Karpas-422 (cell line): ENCODE results near the gene TUBA4B. TPM values are rescaled to one million over a fixed set of nuclear protein-coding genes. Genes with fewer than 3 reads are reported as not detected.

Source experiments
- DNase-seq: peaks from one replicate; pipeline ENCODE4 v3.0.0-alpha.2; 2015
- H2AFZ ChIP-seq: fragments of 200-600 bp; sonication (generic); 2 replicates; pipeline ENCODE4 v1.6.1; 2014; ENCODE audit warnings: antibody characterized with exemption, low read length, mixed read lengths
- H3K27ac ChIP-seq: fragments of 200-600 bp; sonication (generic); 2 replicates; pipeline ENCODE4 v1.5.1; 2014; ENCODE audit warnings: mild to moderate bottlenecking, low read length, moderate library complexity
- H3K27me3 ChIP-seq: fragments of 200-600 bp; sonication (generic); 2 replicates; pipeline ENCODE4 v1.6.1; 2014; ENCODE audit warnings: low read length, mixed read lengths
- H3K36me3 ChIP-seq: fragments of 200-600 bp; sonication (generic); 2 replicates; pipeline ENCODE4 v1.6.1; 2014; ENCODE audit warnings: low read length, mixed read lengths; ENCODE audit not compliant: insufficient read depth
- H3K4me1 ChIP-seq: fragments of 200-600 bp; sonication (generic); 2 replicates; pipeline ENCODE4 v1.6.1; 2014; ENCODE audit warnings: mild to moderate bottlenecking, low read length, mixed read lengths
- H3K4me2 ChIP-seq: fragments of 200-600 bp; sonication (generic); 2 replicates; pipeline ENCODE4 v1.6.1; 2014; ENCODE audit warnings: low read length, low read depth, mild to moderate bottlenecking; ENCODE audit not compliant: poor library complexity, severe bottlenecking
- H3K4me3 ChIP-seq: fragments of 200-600 bp; sonication (generic); 2 replicates; pipeline ENCODE4 v1.5.1; 2014; ENCODE audit warnings: mild to moderate bottlenecking, antibody characterized with exemption, low read length, mixed read lengths
- H3K79me2 ChIP-seq: fragments of 200-600 bp; sonication (generic); 2 replicates; pipeline ENCODE4 v1.6.1; 2014; ENCODE audit warnings: mild to moderate bottlenecking, low read length, mixed read lengths
- H3K9ac ChIP-seq: fragments of 200-600 bp; sonication (generic); 2 replicates; pipeline ENCODE4 v1.6.0; 2014; ENCODE audit warnings: low read length
- H3K9me2 ChIP-seq: fragments of 200-600 bp; sonication (generic), shearing (Covaris generic); replicated peaks from 2 replicates; pipeline ENCODE4 v1.6.0; 2014; ENCODE audit warnings: mild to moderate bottlenecking, low read length, moderate library complexity; ENCODE audit not compliant: insufficient read depth
- H3K9me3 ChIP-seq: fragments of 300-700, 200-600 bp; sonication (generic); 2 replicates; pipeline ENCODE4 v1.6.1; 2014; ENCODE audit warnings: low read length, mixed read lengths
- H4K20me1 ChIP-seq: fragments of 200-600 bp; sonication (generic); 2 replicates; pipeline ENCODE4 v1.6.1; 2014; ENCODE audit warnings: mild to moderate bottlenecking, antibody characterized with exemption, low read length, low read depth; ENCODE audit not compliant: insufficient read depth
- total RNA-seq: library from RNA; depleted of rRNA; stranded (reverse); fragments of >200 nt; shearing (Covaris generic); gene quantifications from 2 replicates; pipeline ENCODE4 v1.2.3, GENCODE V29; 2014; ENCODE audit warnings: low replicate concordance

TUBA4B gene
- total RNA-seq, 1 experiment from 2014 or later, result not detected

GRCh38 chr2:219290381-219291171 lies 37.5 kb downstream of the TUBA4B start:
- no peaks in the 10 kb centered on the region for H3K79me2 ChIP-seq
- no peaks in the 10 kb centered on the region for H4K20me1 ChIP-seq
- H2AFZ ChIP-seq, result no peak overlapping the region
- no peak overlapping the region for H3K4me3 ChIP-seq
- no peak overlapping the region for H3K9ac ChIP-seq
- no peaks in the 10 kb centered on the region for H3K36me3 ChIP-seq
- H3K27ac ChIP-seq, result no peak overlapping the region
- H3K9me2 ChIP-seq, result no peaks in the 10 kb centered on the region
- H3K27me3 ChIP-seq, result 0 out of 2 replicates have a peak, but pooled peaks cover 3% of the 10 kb centered on the region
- no peak for DNase-seq
- H3K4me1 ChIP-seq, result peaks cover 12% of the 10 kb centered on the region
- H3K9me3 ChIP-seq, result no peaks in the 10 kb centered on the region
- H3K4me2 ChIP-seq, result no peak overlapping the region

GRCh38 chr2:219291394-219291793 lies 38.4 kb downstream of the TUBA4B start:
- Histone ChIP-seq H3K79me2 (no peaks in the 10 kb centered on the region), H3K9me3 (no peaks in the 10 kb centered on the region), H3K9me2 (no peaks in the 10 kb centered on the region), H4K20me1 (no peaks in the 10 kb centered on the region), H3K4me1 (peaks cover 12% of the 10 kb centered on the region), H3K27ac (no peak overlapping the region), H3K36me3 (no peaks in the 10 kb centered on the region), H3K4me3 (no peak overlapping the region), H3K9ac (no peak overlapping the region), H3K4me2 (no peak overlapping the region), H3K27me3 (0 out of 2 replicates have a peak, but pooled peaks cover 4% of the 10 kb centered on the region), H2AFZ (no peak overlapping the region)
- DNase-seq, result no peak

GRCh38 chr2:219291910-219292490 lies 39.0 kb downstream of the TUBA4B start:
- H3K9me3 ChIP-seq, result no peaks in the 10 kb centered on the region
- no peak overlapping the region for H3K9ac ChIP-seq
- H3K4me3 ChIP-seq, result no peak overlapping the region
- H4K20me1 ChIP-seq, result no peaks in the 10 kb centered on the region
- DNase-seq, result no peak
- no peak overlapping the region for H2AFZ ChIP-seq
- H3K4me2 ChIP-seq, result no peak overlapping the region
- 0 out of 2 replicates have a peak, but pooled peaks cover 4% of the 10 kb centered on the region for H3K27me3 ChIP-seq
- H3K79me2 ChIP-seq, result no peaks in the 10 kb centered on the region
- H3K27ac ChIP-seq, result no peak overlapping the region
- H3K36me3 ChIP-seq, result no peaks in the 10 kb centered on the region
- peaks cover 12% of the 10 kb centered on the region for H3K4me1 ChIP-seq
- no peaks in the 10 kb centered on the region for H3K9me2 ChIP-seq

- Histone ChIP-seq H3K4me2 (no peak overlapping the region), H3K27ac (no peak overlapping the region)
- DNase-seq, result no peak
Measured at GRCh38 chr2:219292616-219293015, 39.6 kb downstream of the TUBA4B start.

GRCh38 chr2:219293736-219294231 lies 40.7 kb downstream of the TUBA4B start:
- Histone ChIP-seq H3K9ac (peak overlapping the region; percentile 73), H3K9me3 (no peaks in the 10 kb centered on the region), H3K4me1 (peaks cover 13% of the 10 kb centered on the region), H4K20me1 (no peaks in the 10 kb centered on the region), H3K27me3 (0 out of 2 replicates have a peak, but pooled peaks cover 4% of the 10 kb centered on the region), H3K4me2 (peak overlapping the region; percentile 87), H3K36me3 (no peaks in the 10 kb centered on the region), H3K9me2 (no peaks in the 10 kb centered on the region), H2AFZ (no peak overlapping the region), H3K79me2 (no peaks in the 10 kb centered on the region), H3K4me3 (no peak overlapping the region), H3K27ac (no peak overlapping the region)
- no peak for DNase-seq

More at GRCh38 chr2:219292616-219293015, 39.6 kb downstream of the TUBA4B start:
- no peak overlapping the region for H3K4me3 ChIP-seq
- H3K9me3 ChIP-seq, result no peaks in the 10 kb centered on the region
- no peaks in the 10 kb centered on the region for H3K36me3 ChIP-seq
- H4K20me1 ChIP-seq, result no peaks in the 10 kb centered on the region
- no peak overlapping the region for H3K9ac ChIP-seq
- 0 out of 2 replicates have a peak, but pooled peaks cover 4% of the 10 kb centered on the region for H3K27me3 ChIP-seq
- no peak overlapping the region for H2AFZ ChIP-seq
- H3K9me2 ChIP-seq, result no peaks in the 10 kb centered on the region
- H3K79me2 ChIP-seq, result no peaks in the 10 kb centered on the region
- peaks cover 12% of the 10 kb centered on the region for H3K4me1 ChIP-seq

- no peaks in the 10 kb centered on the region for H3K79me2 ChIP-seq
- no peaks in the 10 kb centered on the region for H3K36me3 ChIP-seq
- H2AFZ ChIP-seq, result peak overlapping the region; percentile 88
- H3K9ac ChIP-seq, result peak overlapping the region; percentile 73
- H3K4me3 ChIP-seq, result peak overlapping the region; percentile 64
- no peaks in the 10 kb centered on the region for H4K20me1 ChIP-seq
- peak overlapping the region; percentile 87 for H3K4me2 ChIP-seq
- no peaks in the 10 kb centered on the region for H3K9me2 ChIP-seq
- peak; percentile 96 for DNase-seq
- 0 out of 2 replicates have a peak, but pooled peaks cover 4% of the 10 kb centered on the region for H3K27me3 ChIP-seq
- peaks cover 16% of the 10 kb centered on the region for H3K4me1 ChIP-seq
- H3K27ac ChIP-seq, result no peak overlapping the region
- no peaks in the 10 kb centered on the region for H3K9me3 ChIP-seq
Measured at GRCh38 chr2:219294356-219295351, 41.6 kb downstream of the TUBA4B start.

- no peaks in the 10 kb centered on the region for H3K9me2 ChIP-seq
- no peaks in the 10 kb centered on the region for H3K79me2 ChIP-seq
- H3K27ac ChIP-seq, result no peak overlapping the region
- no peak overlapping the region for H2AFZ ChIP-seq
- H3K36me3 ChIP-seq, result no peaks in the 10 kb centered on the region
- H3K9me3 ChIP-seq, result no peaks in the 10 kb centered on the region
- no peak overlapping the region for H3K4me2 ChIP-seq
- H4K20me1 ChIP-seq, result no peaks in the 10 kb centered on the region
- H3K4me1 ChIP-seq, result peaks cover 16% of the 10 kb centered on the region
- no peak overlapping the region for H3K9ac ChIP-seq
- no peak for DNase-seq
- H3K4me3 ChIP-seq, result no peak overlapping the region
- 0 out of 2 replicates have a peak, but pooled peaks cover 4% of the 10 kb centered on the region for H3K27me3 ChIP-seq
Measured at GRCh38 chr2:219296142-219296541, 43.1 kb downstream of the TUBA4B start.
